ENCODE data around the gene STING1. TPM values are rescaled to one million over a fixed set of nuclear protein-coding genes. Genes with fewer than 3 reads are reported as not detected.

Gene STING1
- total RNA-seq, 2 donors from 2014 or later: 0.20 TPM; not detected in 1

DNA sequence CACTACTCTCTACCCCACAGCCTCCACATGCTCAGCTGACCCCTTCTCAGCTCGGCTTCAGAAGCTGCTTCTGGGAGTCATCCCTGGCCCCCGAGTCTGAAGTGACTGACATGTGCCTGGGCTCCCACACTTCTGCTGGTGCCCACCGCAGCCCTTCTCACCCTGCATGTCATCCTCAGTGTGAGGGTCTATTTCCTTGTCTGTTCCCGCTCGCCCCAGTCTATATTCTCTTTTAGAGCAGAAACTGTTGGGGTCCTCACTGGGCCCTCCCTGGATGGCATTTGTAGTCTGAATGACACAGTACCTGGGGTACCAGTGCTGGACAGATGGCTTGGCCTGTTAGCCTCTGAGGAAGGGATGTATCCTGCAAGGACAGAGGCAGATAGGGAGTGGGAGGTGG is 25.3 kb downstream of the STING1 start:
- Histone ChIP-seq H3K27ac (ENCODE audit: low read depth, low read length) (no peak overlapping the region), H3K36me3 (ENCODE audit: control insufficient read depth, insufficient read depth, low read length) (no peaks in the 10 kb centered on the region), H3K27me3 (ENCODE audit: control insufficient read depth, insufficient read depth, low read length, poor library complexity, severe bottlenecking) (no peaks in the 10 kb centered on the region), H3K9me3 (ENCODE audit: control insufficient read depth, low read length) (no peaks in the 10 kb centered on the region), H3K9ac (ENCODE audit: extremely low read depth, low read length, poor library complexity, severe bottlenecking) (no peak overlapping the region), H3K4me3 (ENCODE audit: low read length) (no peak overlapping the region), H3K4me1 (ENCODE audit: control insufficient read depth, insufficient read depth, low read length) (peaks cover 11% of the 10 kb centered on the region)
- DNase-seq: no peak
- Mint-ChIP-seq H3K27me3 (ENCODE audit: insufficient read depth) (no peaks in the 10 kb centered on the region), H3K9me3 (no peaks in the 10 kb centered on the region), H3K36me3 (ENCODE audit: low read depth) (no peaks in the 10 kb centered on the region), H3K27ac (no peak overlapping the region), H3K4me1 (peaks cover 23% of the 10 kb centered on the region), H3K4me3 (no peak overlapping the region)
- 91 to 100% methylated on average over 2 to 5 of the region's 5 CpGs for WGBS, 2 experiments (ENCODE audit: insufficient coverage in 1 of 2, insufficient read length in 1 of 2)
- no peak for TF ChIP-seq CTCF (conservative IDR thresholded peaks at IDR 0.05)

DNA sequence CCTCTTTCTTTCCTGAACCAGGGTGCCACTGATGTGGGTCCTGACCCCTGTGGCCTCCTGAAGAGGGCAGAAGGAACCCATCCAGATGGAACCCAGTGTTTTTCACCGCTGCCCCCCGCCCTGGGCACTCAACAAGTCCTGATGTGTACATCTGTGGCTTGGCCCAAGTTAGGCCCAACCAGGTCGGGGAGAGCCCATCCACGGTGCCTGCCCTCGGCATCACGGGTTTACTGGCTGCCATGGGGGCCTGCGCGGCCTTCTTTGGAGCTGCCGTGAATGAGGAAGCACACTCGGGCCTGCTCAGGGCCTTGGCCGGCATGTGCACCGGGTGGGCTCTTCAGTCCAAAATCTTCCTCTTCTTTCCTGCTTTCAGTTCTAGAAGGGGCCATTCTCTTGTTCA is 25.8 kb downstream of the STING1 start:
- H3K27ac Mint-ChIP-seq: no peak overlapping the region
- no peak for TF ChIP-seq CTCF (conservative IDR thresholded peaks at IDR 0.05)
- Histone ChIP-seq H3K4me1 (ENCODE audit: control insufficient read depth, insufficient read depth, low read length) (peaks cover 11% of the 10 kb centered on the region), H3K27me3 (ENCODE audit: control insufficient read depth, insufficient read depth, low read length, poor library complexity, severe bottlenecking) (no peaks in the 10 kb centered on the region), H3K4me3 (ENCODE audit: low read length) (no peak overlapping the region), H3K36me3 (ENCODE audit: control insufficient read depth, insufficient read depth, low read length) (no peaks in the 10 kb centered on the region), H3K27ac (ENCODE audit: low read depth, low read length) (no peak overlapping the region), H3K9me3 (ENCODE audit: control insufficient read depth, low read length) (no peaks in the 10 kb centered on the region), H3K9ac (ENCODE audit: extremely low read depth, low read length, poor library complexity, severe bottlenecking) (no peak overlapping the region)
- H3K27me3 Mint-ChIP-seq (ENCODE audit: insufficient read depth): no peaks in the 10 kb centered on the region
- no peaks in the 10 kb centered on the region for H3K36me3 Mint-ChIP-seq (ENCODE audit: low read depth)
- 95 to 97% methylated on average over 9 to 12 of the region's 12 CpGs for WGBS, 2 experiments (ENCODE audit: insufficient coverage in 1 of 2, insufficient read length in 1 of 2)
- no peak for DNase-seq
- H3K4me1 Mint-ChIP-seq: peaks cover 19% of the 10 kb centered on the region
- no peaks in the 10 kb centered on the region for H3K9me3 Mint-ChIP-seq
- H3K4me3 Mint-ChIP-seq: no peak overlapping the region

DNA sequence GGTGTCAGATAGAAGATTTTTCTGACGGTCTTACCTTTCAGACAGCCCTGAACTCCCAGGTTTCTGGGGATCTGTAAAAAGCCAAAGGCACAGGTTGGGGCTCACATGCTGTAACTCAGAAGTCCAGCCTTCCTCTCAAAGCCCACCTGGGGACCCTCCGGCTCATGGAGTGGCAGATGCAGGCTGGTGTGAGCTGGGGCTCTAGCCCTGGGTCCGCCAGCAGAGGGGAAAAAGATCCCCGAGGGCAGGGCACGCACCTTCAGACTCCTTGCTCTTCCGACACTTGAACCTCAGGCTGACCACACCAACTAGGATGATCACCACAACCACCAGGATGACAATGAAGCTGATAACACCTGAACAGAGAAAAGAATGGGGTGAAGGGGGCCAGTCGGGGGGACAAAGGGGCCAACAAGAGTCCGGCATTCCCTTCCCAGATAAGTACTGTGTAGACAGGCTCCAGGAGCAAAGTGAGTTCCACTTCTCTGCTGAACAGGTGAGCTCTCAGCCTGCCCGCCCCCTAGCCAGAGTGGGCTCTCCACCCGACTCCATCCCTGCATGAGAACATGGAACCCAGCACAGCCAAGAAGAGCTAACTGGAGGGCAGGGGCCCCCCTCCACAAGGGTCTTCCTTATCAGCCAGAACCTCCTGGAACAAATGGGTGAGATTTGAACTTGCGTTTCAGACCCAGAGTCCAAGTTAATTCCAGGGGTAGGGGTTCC is 27.8 kb downstream of the STING1 start:
- no peaks in the 10 kb centered on the region for H3K9me3 Mint-ChIP-seq
- H3K27me3 Mint-ChIP-seq (ENCODE audit: insufficient read depth): no peaks in the 10 kb centered on the region
- Histone ChIP-seq H3K4me1 (ENCODE audit: control insufficient read depth, insufficient read depth, low read length) (peaks cover 10% of the 10 kb centered on the region), H3K27ac (ENCODE audit: low read depth, low read length) (no peak overlapping the region), H3K4me3 (ENCODE audit: low read length) (no peak overlapping the region), H3K9ac (ENCODE audit: extremely low read depth, low read length, poor library complexity, severe bottlenecking) (no peak overlapping the region), H3K36me3 (ENCODE audit: control insufficient read depth, insufficient read depth, low read length) (no peaks in the 10 kb centered on the region), H3K9me3 (ENCODE audit: control insufficient read depth, low read length) (no peaks in the 10 kb centered on the region), H3K27me3 (ENCODE audit: control insufficient read depth, insufficient read depth, low read length, poor library complexity, severe bottlenecking) (no peaks in the 10 kb centered on the region)
- peak; percentile 51 for DNase-seq
- peaks cover 16% of the 10 kb centered on the region for H3K4me1 Mint-ChIP-seq
- no peaks in the 10 kb centered on the region for H3K36me3 Mint-ChIP-seq (ENCODE audit: low read depth)
- H3K27ac Mint-ChIP-seq: no peak overlapping the region
- no peak for TF ChIP-seq CTCF (conservative IDR thresholded peaks at IDR 0.05)
- WGBS, 2 experiments (ENCODE audit: insufficient coverage in 1 of 2, insufficient read length in 1 of 2): 95 to 98% methylated on average over 5 to 11 of the region's 11 CpGs
- no peak overlapping the region for H3K4me3 Mint-ChIP-seq

All from endodermal cell (in vitro differentiated cells).